KMS-11 (cell line): ENCODE data around the gene SASH3.

Experiments
- H2AFZ ChIP-seq: fragments of 200-600 bp; sonication (generic); 2 replicates; pipeline ENCODE4 v1.6.1; 2016; ENCODE audit warnings: antibody characterized with exemption, mixed run types, low read depth
- H3K27ac ChIP-seq: fragments of 200-600 bp; sonication (generic); 2 replicates; pipeline ENCODE4 v1.6.1; 2016; ENCODE audit warnings: mild to moderate bottlenecking, mixed run types
- H3K27me3 ChIP-seq: fragments of 200-600 bp; sonication (generic); 2 replicates; pipeline ENCODE4 v1.6.1; 2017; ENCODE audit warnings: mild to moderate bottlenecking, low read depth, mixed run types, moderate library complexity; ENCODE audit not compliant: insufficient read depth
- H3K36me3 ChIP-seq: fragments of 200-600 bp; sonication (generic); 2 replicates; pipeline ENCODE4 v1.6.1; 2017; ENCODE audit warnings: mild to moderate bottlenecking, mixed run types; ENCODE audit not compliant: insufficient read depth
- H3K4me1 ChIP-seq: fragments of 200-600 bp; sonication (generic); 2 replicates; pipeline ENCODE4 v1.6.1; 2016; ENCODE audit warnings: mild to moderate bottlenecking, low read depth, mixed run types; ENCODE audit not compliant: poor library complexity, severe bottlenecking
- H3K4me2 ChIP-seq: fragments of 200-600 bp; sonication (generic); 2 replicates; pipeline ENCODE4 v1.7.0; 2016; ENCODE audit warnings: mild to moderate bottlenecking, mixed run types
- H3K4me3 ChIP-seq: fragments of 200-600 bp; sonication (generic); IDR thresholded peaks from 2 replicates; pipeline ENCODE4 v1.6.1; 2017; ENCODE audit warnings: low read depth, low read length, mixed read lengths; ENCODE audit not compliant: insufficient read depth
- H3K79me2 ChIP-seq: fragments of 200-600 bp; sonication (generic); 2 replicates; pipeline ENCODE4 v1.6.1; 2016; ENCODE audit warnings: low read depth, mixed run types; ENCODE audit not compliant: insufficient read depth
- H3K9ac ChIP-seq: fragments of 200-600 bp; sonication (generic); 2 replicates; pipeline ENCODE4 v1.6.1; 2016; ENCODE audit warnings: mild to moderate bottlenecking, mixed run types
- H4K20me1 ChIP-seq: fragments of 200-600 bp; sonication (generic); 2 replicates; pipeline ENCODE4 v1.6.1; 2016; ENCODE audit warnings: mild to moderate bottlenecking, mixed run types; ENCODE audit not compliant: insufficient read depth
- CTCF ChIP-seq: fragments of 200-600 bp; sonication (generic); conservative IDR thresholded peaks from 2 replicates; pipeline ENCODE4 v1.6.1; 2017; ENCODE audit warnings: low read depth, mild to moderate bottlenecking, antibody characterized with exemption, low read length, moderate library complexity, mixed read lengths

Gene SASH3

GRCh38 chrX:129746557-129747470 is 32.9 kb upstream of the SASH3 start:
- TF ChIP-seq CTCF = no peak
- no peaks in the 10 kb centered on the region for H3K79me2 ChIP-seq
- no peaks in the 10 kb centered on the region for H3K4me1 ChIP-seq
- no peak overlapping the region for H3K9ac ChIP-seq
- no peak overlapping the region for H3K4me3 ChIP-seq
- no peaks in the 10 kb centered on the region for H4K20me1 ChIP-seq
- H3K27ac ChIP-seq = no peak overlapping the region
- H2AFZ ChIP-seq = no peak overlapping the region
- H3K27me3 ChIP-seq = no peaks in the 10 kb centered on the region
- H3K4me2 ChIP-seq = no peak overlapping the region
- H3K36me3 ChIP-seq = no peaks in the 10 kb centered on the region

- Histone ChIP-seq H3K79me2 (no peaks in the 10 kb centered on the region), H3K36me3 (no peaks in the 10 kb centered on the region), H3K27me3 (no peaks in the 10 kb centered on the region), H3K9ac (no peak overlapping the region), H2AFZ (no peak overlapping the region), H3K4me1 (no peaks in the 10 kb centered on the region), H4K20me1 (no peaks in the 10 kb centered on the region), H3K4me2 (no peak overlapping the region), H3K27ac (no peak overlapping the region), H3K4me3 (no peak overlapping the region)
- TF ChIP-seq CTCF = no peak
Observed at GRCh38 chrX:129747533-129747932, 32.2 kb upstream of the SASH3 start.

- Histone ChIP-seq H3K36me3 (no peaks in the 10 kb centered on the region), H4K20me1 (no peaks in the 10 kb centered on the region), H3K79me2 (no peaks in the 10 kb centered on the region), H2AFZ (no peak overlapping the region), H3K27me3 (no peaks in the 10 kb centered on the region), H3K4me1 (no peaks in the 10 kb centered on the region), H3K4me3 (no peak overlapping the region), H3K9ac (no peak overlapping the region), H3K27ac (no peak overlapping the region), H3K4me2 (no peak overlapping the region)
- TF ChIP-seq CTCF = no peak
Observed at GRCh38 chrX:129748305-129748704, 31.4 kb upstream of the SASH3 start.

- no peak overlapping the region for H3K4me2 ChIP-seq
- no peak overlapping the region for H3K4me3 ChIP-seq
- H3K79me2 ChIP-seq = no peaks in the 10 kb centered on the region
- no peaks in the 10 kb centered on the region for H3K36me3 ChIP-seq
- no peaks in the 10 kb centered on the region for H3K27me3 ChIP-seq
- H3K27ac ChIP-seq = no peak overlapping the region
- no peaks in the 10 kb centered on the region for H3K4me1 ChIP-seq
- no peaks in the 10 kb centered on the region for H4K20me1 ChIP-seq
- no peak overlapping the region for H2AFZ ChIP-seq
- no peak for TF ChIP-seq CTCF
- H3K9ac ChIP-seq = no peak overlapping the region
Observed at GRCh38 chrX:129749069-129749468, 30.7 kb upstream of the SASH3 start.
